Measurements from ENCODE around the gene HS3ST6.
"Not testable (repeated sequence)": the region's sequence is repeated elsewhere in the genome, so short reads cannot be mapped to it uniquely, and the experiment has no call there.

The HS3ST6 gene

GRCh38 chr16:1929578-1930337 lies 11.5 kb upstream of the HS3ST6 start:
- DNase-seq (ENCODE audit: extremely low read depth in 1 of 2, low read depth in 1 of 2), result peak; percentile 70 to 94

DNA sequence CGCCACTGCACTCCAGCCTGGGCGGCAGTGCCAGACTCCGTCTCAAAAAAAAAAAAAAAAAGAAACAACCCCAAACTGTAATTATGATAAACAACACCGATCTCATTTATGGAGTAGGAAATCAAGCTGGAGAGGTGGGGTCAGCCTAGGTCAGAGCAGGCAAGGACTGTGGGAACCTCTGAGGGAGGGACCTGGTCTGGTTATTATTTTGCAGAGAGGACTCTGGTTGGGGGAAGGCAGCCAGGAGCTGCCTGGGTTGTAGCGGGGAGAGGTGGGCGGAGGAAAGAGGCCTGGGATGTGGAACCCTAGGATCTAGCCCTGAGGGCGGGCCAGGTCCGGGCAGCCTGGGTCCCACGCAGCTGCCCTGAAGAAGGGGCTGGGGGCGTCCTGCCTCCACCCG lies 10.9 kb upstream of the HS3ST6 start:
- no peak for DNase-seq (ENCODE audit: extremely low read depth in 1 of 2, low read depth in 1 of 2)

- no peak for DNase-seq (ENCODE audit: extremely low read depth in 1 of 2, low read depth in 1 of 2)
These were observed 8.1 kb upstream of the HS3ST6 start for GRCh38 chr16:1926271-1926670.

- DNase-seq (ENCODE audit: extremely low read depth in 1 of 2, low read depth in 1 of 2), result no peak
These were observed 5.9 kb upstream of the HS3ST6 start for GRCh38 chr16:1924095-1924494.

DNA sequence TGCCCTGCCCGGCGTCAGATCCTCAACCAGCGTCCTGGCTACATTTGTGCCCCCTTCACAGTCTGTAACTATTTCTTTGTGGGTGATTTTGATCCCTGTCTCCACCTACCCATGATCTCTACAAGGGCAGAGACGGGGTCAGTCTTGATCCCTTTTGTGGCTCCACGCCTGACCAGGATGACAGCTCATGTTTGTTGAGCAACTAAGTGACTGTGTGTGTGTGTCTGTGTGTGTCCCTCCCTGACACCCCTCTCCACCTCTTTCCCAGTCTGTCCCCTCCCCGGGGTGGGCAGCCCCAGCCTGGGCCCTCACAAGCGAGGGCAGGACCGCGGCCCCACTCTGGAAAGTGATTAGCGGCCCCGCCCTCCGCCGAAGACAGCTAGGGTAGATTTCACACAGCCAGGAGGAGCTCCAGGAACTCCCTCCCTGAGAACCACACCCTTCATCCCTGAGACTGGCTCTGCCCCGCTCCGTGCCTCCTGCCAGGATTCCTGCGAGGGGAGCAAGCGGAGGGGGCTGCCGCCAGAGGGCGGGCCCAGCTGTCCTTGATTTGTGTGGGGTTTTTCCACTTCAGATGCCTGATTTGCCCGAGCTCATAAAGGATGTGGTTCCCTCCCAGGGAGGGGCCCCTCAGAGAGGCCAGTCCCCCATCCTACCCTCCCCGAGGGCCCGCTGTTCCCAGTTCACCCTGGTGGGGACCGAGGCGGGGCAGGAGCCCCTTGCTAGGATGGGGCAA lies 5.3 kb upstream of the HS3ST6 start:
- no peak for DNase-seq (ENCODE audit: extremely low read depth in 1 of 2, low read depth in 1 of 2)

DNA sequence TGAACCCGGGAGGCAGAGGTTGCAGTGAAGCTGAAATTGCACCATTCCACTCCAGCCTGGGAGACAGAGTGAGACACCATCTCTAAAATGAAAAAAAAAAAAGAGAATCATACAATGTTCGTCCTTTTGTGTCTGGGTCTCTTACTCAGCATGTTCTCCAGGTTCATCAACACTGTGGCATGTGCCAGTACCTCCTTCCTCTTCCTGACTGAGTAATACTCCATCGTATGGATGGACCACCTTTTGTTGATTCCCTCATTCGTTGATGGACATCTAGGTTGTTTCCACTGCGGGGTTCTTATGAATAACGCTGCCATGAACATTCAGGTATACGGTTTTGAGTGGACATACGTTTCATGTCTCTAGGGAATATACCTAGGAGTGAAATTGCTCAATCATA lies 4.1 kb upstream of the HS3ST6 start:
- no peak for DNase-seq (ENCODE audit: extremely low read depth in 1 of 2, low read depth in 1 of 2)

DNA sequence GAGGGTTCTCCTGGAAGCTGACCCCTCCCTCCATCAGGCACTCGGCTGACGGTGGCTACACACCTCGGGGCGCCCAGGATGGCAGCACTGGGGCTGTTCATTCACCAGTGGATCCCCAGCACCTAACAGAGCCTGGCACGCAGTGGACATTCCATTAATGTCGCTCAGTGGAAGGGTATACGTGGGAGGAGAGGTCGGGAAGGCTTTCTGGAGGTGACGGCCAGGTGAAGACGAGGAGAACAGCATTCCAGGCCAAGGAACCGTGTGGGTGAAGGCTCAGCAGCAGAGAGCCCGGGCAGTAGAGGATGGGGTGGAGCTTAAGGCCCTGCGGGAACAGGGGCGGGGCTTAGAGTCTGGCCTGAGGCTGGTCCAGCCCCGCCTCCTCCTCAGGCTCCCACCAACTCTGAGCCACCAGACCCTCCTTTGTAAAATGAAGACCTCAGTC lies 2.5 kb upstream of the HS3ST6 start:
- DNase-seq (ENCODE audit: extremely low read depth in 1 of 2, low read depth in 1 of 2), result no peak

DNA sequence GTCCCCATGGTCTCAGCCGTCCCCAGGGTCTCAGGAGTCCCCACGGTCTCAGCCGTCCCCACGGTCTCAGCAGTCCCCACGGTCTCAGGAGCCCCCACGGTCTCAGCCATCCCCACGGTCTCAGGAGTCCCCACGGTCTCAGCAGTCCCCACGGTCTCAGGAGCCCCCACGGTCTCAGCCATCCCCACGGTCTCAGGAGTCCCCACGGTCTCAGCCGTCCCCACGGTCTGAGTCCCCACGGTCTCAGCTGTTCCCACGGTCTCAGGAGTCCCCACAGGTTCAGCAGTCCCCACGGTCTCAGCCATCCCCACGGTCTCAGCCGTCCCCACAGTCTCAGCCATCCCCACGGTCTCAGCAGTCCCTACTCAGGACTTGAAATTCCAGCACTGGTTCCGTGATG lies 1.9 kb upstream of the HS3ST6 start:
- DNase-seq (ENCODE audit: extremely low read depth in 1 of 2, low read depth in 1 of 2), result not testable (repeated sequence)

DNA sequence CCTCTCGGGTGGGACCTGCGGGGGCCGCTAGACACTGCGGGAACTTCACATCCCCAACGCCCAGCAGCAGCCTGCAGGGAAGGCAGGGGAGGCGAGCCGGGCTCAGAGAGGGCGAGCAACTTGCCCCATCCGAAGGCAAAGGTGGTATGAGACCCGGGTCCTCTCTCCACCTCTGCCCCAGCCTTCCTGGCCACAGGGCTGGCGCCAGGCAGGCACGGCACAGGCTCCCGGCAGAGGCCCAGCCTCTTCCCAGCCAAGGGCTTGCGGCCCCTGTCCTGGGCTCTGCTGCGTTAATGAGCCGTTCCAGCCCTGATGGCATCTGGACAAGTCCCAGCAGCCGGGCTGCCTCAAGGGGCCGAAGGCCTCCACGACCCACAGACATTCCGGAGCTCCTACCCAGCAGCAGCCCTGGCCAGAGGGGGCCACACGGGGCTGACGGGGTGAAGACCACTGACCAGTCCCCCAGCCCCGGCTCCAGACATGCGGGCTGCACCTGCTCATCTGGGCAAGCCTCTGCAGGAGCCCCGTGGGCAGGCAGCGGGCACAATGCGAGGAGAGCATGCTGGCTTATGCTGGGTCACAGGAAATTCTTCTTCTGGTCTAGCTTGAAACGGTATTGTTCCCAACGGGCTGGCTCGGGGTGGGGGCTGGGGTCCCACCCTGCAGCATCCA lies 1.2 kb upstream of the HS3ST6 start:
- no peak for DNase-seq (ENCODE audit: extremely low read depth in 1 of 2, low read depth in 1 of 2)

DNA sequence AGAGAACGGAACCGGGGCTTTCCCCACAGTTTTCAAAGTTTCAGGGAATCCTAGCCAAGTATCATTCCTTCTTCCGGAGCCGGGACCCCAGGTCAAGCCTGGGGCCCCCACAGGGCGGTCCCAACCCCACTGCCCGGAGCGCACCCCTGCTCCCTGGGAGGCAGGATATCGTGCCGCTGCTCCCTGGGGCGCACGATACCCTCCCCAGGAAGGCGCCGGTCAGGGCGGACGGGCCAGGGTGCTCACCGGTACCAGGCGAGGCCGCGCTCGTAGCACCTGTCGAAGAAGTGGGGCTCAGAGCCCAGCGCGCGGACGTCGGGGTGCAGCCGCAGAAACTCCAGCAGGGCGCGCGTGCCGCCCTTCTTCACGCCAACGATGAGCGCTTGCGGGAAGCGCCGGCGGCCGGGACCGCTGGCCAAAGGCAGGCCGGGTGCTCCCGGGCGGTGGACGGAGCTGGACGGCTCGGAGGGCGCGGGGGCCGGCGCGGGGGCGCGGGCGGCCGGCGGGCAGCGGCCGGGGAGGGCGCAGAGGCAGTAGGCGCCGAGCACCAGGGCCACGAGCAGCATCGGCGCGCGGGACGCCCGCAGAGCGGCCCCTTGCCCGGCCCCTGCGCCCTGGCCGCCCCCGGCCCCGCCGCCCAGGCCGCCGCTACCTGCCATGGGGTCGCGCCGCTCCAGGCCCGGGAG lies 407 bp downstream of the HS3ST6 start:
- no peak for DNase-seq (ENCODE audit: extremely low read depth in 1 of 2, low read depth in 1 of 2)

DNA sequence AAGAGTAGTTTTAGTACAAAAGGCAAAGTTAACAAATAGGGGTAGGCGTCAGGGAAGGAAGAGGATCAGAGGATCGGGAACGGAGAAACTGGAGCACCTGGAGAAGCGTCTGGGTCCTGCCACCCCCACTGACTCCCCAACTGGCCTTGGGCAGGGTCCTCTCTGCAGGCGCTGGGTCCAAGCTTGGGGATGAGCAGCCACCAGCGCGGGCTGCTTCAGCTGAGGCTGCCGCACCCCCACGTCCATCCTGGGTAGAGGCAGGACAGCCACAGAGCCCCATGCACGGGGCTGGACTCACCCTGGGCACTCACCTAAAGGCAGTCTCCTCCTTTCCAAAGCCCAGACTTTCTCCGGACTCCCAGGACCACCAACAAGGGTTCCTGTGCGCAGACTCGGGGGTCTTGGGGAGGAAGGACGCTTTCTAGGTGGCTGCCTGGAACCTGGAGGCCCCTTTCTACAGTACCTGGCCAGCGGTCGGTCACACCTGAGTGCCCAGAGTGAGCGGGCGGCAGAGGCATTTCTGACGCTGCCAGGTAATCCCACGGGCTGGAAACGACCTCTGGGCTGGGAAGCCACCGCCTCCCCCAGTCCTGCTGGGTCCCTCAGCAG lies 1.1 kb downstream of the HS3ST6 start:
- DNase-seq (ENCODE audit: extremely low read depth in 1 of 2, low read depth in 1 of 2), result no peak

DNA sequence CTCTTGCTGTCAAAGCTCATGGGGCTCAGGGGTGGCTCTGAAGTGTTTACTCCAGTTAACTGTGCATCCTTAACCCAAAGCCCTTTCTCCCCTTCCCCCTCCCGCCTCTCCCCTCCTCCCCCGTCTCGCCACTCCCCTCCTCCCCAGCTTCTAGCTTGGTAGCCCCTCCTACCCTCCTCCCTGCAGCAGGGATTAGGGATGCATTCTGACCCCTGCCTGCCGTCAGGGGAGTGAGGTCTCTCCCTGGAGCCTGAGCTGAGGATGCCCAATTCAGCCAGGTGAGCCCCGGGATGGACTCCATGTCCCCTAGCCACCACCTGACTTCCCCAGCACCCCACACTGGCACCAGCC lies 1.6 kb downstream of the HS3ST6 start:
- DNase-seq (ENCODE audit: extremely low read depth in 1 of 2, low read depth in 1 of 2), result no peak

DNA sequence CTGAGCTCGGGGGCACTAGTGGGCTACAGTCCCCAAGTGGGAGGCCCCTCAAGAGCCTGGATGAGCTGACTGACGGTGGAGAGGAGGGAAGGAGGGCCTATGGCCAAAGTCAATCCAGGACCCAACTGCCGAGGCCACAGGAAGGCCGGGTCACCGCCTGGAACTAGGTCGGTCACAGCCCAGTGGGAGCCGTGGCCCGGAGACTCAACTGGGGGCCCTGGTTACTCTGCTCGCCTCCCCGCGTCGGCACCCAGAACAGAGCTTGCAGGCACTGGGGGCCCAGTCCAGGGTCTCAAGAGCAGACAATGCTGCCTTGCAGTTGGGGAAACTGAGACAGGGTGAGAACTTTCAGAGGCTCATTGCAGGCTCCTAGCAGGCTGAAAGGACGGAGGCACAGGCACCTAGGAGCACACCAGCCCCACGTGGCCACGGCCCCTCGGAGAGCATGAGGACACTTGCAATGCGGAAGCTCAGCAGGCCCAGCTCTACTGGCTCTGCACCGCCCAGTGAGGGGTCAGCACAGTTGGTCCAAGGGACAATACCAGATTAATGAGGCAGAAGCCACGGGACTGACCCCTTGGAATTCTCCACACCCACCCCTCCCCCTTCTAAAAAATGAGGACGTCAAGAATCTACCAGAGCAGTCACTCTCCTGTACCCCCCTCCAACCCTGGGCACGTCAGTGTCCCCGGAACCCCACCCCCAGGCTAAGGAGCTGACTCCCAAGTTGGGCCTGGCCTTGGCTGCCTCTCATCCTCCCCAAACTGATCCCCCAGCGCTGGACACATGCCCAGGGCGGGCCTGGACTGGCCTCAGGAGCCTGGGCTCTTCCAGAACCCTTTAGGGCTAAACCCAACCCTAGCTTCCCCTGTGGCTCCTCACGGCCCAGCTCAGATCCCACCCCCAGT lies 2.2 kb downstream of the HS3ST6 start:
- no peak for DNase-seq (ENCODE audit: extremely low read depth in 1 of 2, low read depth in 1 of 2)

DNA sequence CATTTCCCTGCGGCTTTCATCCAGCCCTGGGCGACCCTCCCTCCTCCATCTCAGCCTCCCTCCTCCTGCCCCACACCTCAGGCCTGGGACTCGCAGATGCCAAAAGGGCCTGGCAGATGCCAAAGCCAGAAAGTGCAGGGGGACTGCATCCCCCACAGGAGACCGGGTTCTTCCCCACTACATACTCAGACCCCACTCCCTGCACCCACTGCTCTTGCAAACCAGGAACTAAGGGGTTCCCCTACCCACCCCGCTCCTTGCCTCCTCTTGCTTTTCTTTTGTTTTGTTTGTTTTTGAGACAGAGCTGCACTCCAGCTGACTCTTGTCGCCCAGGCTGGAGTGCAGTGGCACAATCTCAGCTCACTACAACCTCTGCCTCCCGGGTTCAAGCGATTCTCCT lies 3.2 kb downstream of the HS3ST6 start:
- DNase-seq (ENCODE audit: extremely low read depth in 1 of 2, low read depth in 1 of 2), result no peak

DNA sequence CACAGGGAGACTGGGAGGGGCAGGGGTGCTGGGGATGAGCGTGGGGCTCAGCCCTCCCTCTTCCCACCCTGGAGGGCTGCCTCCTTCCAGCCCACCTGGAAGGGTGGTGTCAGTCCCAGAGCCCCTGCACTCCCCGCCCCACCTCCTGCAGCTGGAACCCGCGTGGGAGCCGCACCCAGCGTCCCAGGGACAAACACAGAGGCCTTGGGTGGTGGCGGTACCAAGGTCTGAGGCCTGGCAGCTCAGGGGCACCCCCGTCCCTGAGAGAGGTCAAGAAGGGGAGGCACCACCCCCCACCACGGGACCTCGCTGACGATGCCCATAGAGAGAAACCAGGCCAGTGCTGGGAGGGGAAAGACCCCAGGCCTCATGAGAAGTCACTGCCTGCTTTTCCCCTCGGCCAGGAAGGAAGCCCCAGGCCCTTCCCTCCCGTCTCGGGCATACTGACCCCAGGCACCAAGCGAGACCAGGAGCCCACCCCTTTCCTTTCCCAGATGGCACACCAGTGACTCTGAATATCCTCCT lies 4.1 kb downstream of the HS3ST6 start:
- no peak for DNase-seq (ENCODE audit: extremely low read depth in 1 of 2, low read depth in 1 of 2)

- DNase-seq (ENCODE audit: extremely low read depth in 1 of 2, low read depth in 1 of 2), result no peak
These were observed 4.7 kb downstream of the HS3ST6 start for GRCh38 chr16:1913327-1914083.

DNA sequence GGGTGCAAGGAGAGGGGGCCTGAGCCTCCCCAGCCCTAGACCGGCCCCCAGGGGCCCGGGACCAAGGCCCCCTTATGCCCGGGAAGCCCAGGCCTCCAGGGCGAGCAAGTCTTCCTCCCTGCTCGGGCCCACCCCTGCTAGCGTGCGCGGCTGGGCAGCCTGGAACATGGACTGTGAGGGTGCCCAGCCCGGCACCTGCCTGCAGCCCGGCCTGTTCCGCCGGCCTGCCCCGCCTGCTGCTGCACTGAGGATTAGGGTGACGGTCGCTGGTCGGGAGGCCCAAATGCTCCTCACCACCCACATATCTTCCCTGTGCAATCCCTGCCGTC lies 6.0 kb downstream of the HS3ST6 start:
- DNase-seq (ENCODE audit: extremely low read depth in 1 of 2, low read depth in 1 of 2), result no peak

DNA sequence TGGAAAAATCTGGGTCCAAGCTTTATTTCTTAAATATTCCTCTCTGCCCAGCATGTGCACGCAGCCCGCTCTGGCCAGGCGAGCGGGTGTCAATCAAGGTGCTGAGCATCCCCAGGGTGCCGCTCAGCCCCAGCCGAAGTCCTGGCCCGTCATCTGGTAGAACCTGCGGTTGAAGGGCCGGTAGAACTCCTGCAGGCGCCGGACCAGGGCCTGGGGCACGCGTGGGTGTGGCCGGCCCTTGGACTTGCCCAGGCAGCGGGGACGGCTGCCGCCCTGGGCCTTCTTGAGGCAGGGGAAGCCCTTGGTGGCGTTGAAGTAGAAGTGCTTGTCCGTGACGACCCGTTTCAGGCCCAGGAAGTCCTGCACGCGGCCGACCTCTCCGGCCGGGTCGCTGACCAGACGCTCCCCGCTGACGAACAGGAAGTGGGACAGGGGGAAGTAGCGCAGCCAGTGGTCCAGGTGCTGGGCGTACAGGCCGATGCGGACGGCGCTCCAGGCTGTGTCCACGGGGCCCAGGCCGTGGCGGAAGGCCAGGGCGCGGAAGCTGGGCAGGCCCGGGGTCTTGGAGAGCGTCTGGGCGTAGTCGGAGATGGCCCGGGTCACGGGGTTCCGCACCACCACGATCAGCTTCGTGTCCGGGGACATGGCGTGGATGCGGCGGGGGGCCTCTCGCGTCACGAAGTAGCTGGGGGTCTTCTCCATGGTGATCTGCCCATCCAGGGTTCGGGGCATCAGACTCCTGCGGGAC lies 6.6 kb downstream of the HS3ST6 start:
- DNase-seq (ENCODE audit: extremely low read depth in 1 of 2, low read depth in 1 of 2), result no peak

All from activated CD8-positive, alpha-beta memory T cell treated with anti-CD3 and anti-CD28 coated beads for 1 hour (primary cell).